ENCODE results near the gene NT5DC3. TPM values are rescaled to one million over a fixed set of nuclear protein-coding genes. Genes with fewer than 3 reads are reported as not detected.

NT5DC3 gene
- total RNA-seq, 2 donors from 2014 or later = 36.0 to 62.4 TPM

DNA sequence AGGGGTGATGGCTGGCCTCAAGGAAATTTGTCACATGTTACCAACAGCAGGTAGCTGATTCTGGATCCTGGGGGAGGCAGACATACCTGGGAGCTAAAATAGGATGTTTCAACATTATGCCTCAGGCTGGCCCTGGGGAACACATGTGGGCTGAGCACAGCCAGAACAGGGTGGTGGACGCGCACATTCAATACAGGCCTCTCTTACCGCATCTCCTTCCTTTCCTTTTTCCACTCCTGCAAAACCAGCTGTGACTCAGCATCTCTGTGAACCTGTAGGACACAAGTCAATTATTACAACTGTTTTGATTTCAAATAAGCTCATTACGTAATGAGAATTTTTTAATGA, 61.0 kb downstream of the NT5DC3 start:
- Histone ChIP-seq H3K27ac (no peak overlapping the region), H3K27me3 (replicated peaks; ENCODE audit: insufficient read depth) (no peaks in the 10 kb centered on the region), H3K9me3 (no peaks in the 10 kb centered on the region), H3K4me3 (no peak overlapping the region), H3K36me3 (peaks cover 58% of the 10 kb centered on the region), H3K4me1 (ENCODE audit: control insufficient read depth in 1 of 2, low read depth in 2 of 2) (no peaks in the 10 kb centered on the region)
- ATAC-seq (ENCODE audit: insufficient number of reproducible peaks, low FRiP score, low read depth) = no peak
- no peak for DNase-seq (ENCODE audit: low spot score)
- TF ChIP-seq, protein P1, sequence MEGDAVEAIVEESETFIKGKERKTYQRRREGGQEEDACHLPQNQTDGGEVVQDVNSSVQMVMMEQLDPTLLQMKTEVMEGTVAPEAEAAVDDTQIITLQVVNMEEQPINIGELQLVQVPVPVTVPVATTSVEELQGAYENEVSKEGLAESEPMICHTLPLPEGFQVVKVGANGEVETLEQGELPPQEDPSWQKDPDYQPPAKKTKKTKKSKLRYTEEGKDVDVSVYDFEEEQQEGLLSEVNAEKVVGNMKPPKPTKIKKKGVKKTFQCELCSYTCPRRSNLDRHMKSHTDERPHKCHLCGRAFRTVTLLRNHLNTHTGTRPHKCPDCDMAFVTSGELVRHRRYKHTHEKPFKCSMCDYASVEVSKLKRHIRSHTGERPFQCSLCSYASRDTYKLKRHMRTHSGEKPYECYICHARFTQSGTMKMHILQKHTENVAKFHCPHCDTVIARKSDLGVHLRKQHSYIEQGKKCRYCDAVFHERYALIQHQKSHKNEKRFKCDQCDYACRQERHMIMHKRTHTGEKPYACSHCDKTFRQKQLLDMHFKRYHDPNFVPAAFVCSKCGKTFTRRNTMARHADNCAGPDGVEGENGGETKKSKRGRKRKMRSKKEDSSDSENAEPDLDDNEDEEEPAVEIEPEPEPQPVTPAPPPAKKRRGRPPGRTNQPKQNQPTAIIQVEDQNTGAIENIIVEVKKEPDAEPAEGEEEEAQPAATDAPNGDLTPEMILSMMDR (IDR thresholded peaks at IDR 0.05) = no peak

DNA sequence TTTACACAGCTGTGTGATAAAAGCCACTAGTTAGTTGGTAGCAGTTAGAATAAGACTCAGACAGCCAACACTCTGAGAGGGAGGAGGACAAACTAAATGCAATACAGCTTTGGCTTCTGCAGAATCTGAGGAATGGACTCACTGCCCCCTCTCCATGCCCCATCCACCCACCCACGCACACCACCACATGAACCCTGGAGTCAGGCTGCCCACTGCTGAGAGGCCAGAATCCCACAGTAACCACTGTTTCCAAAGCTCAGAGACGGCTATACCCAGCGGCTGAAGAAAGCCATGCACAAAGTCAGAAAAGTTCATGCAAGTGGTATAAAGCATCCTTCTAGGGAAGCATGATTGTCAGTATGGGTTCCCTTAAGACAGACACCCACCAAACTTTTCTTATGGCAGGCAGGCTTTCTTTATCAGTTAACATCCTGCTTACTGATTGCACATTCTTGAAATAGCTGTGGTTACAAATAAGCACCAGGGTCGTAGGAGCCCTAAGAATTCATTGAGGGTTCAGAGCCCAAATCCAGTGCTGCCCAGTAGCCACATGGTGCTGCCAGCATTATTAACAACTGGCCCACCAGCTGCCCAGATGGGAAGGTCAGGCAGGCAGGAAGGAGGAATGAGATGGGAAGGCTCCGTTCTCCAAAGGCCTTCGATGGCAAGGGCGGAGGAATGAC, 61.5 kb downstream of the NT5DC3 start:
- TF ChIP-seq, protein P1 (IDR thresholded peaks at IDR 0.05) = no peak
- Histone ChIP-seq H3K27ac (no peak overlapping the region), H3K36me3 (peaks cover 60% of the 10 kb centered on the region)

DNA sequence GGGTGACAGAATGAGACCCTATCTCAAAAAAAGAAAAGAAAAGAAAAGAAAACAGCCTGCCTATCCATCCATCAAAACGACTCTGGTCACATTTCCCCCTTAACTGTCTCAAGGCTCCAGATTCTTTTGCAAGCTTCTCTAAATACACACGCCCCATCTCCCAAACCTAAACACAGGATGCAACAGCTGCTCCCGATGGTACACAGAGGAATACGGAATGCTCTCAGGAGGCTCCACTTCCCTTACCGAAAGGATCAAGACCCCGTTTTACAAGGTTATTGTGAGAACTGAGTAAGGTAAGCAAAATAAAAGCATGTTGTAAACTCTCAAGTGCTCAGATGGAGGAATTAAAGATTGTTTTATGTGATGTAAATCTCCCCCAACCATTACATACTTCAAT, 62.3 kb downstream of the NT5DC3 start:
- Histone ChIP-seq H3K9me3 (no peaks in the 10 kb centered on the region), H3K4me1 (ENCODE audit: control insufficient read depth in 1 of 2, low read depth in 2 of 2) (peaks cover 0 to 6% of the 10 kb centered on the region in 2 donors), H3K27ac (no peak overlapping the region), H3K36me3 (peaks cover 53% of the 10 kb centered on the region), H3K4me3 (no peak overlapping the region), H3K27me3 (replicated peaks; ENCODE audit: insufficient read depth) (no peaks in the 10 kb centered on the region)
- no peak for DNase-seq (ENCODE audit: low spot score)
- no peak for ATAC-seq (ENCODE audit: insufficient number of reproducible peaks, low FRiP score, low read depth)
- TF ChIP-seq, protein P1 (IDR thresholded peaks at IDR 0.05) = no peak

More for the DNA sequence above, 61.5 kb downstream of the NT5DC3 start:
- H3K4me1 ChIP-seq (ENCODE audit: control insufficient read depth in 1 of 2, low read depth in 2 of 2) = no peaks in the 10 kb centered on the region
- H3K27me3 ChIP-seq (replicated peaks; ENCODE audit: insufficient read depth) = no peaks in the 10 kb centered on the region
- no peak overlapping the region for H3K4me3 ChIP-seq
- H3K9me3 ChIP-seq = no peaks in the 10 kb centered on the region
- DNase-seq (ENCODE audit: low spot score) (no peak), ATAC-seq (ENCODE audit: insufficient number of reproducible peaks, low FRiP score, low read depth) (no peak)

DNA sequence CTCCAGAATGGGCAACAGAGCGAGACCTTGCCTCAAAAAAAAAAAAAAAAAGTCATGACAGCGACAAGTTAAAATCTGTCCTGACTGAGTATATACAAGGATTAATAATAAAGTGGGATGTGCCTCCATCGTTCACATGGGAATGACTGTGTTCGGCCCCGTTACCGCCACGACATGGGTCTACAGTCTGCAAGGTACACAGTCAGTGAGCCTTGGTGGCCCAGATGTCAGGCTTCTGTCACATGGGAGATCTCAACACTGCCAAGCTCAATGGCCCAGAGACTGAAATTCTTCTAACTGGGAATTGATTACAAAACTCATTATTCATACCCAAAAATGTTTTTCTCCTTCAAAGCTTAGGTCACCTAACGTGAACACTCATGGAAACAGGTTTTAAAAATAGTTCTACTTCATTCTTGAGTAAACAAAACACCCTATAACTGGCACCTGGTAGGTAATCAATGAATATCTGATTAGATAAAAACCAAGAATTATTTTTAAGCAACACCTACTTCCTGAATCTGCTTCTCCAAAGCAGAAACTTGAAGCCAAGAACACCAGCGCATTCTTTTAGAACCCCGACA, 66.0 kb downstream of the NT5DC3 start:
- no peaks in the 10 kb centered on the region for H3K9me3 ChIP-seq

More for the DNA sequence above, 66.0 kb downstream of the NT5DC3 start:
- Histone ChIP-seq H3K27ac (no peak overlapping the region), H3K4me3 (no peak overlapping the region), H3K4me1 (ENCODE audit: control insufficient read depth in 1 of 2, low read depth in 2 of 2) (peaks cover 8 to 27% of the 10 kb centered on the region in 2 donors), H3K36me3 (peaks cover 54% of the 10 kb centered on the region), H3K27me3 (replicated peaks; ENCODE audit: insufficient read depth) (no peaks in the 10 kb centered on the region)
- ATAC-seq (ENCODE audit: insufficient number of reproducible peaks, low FRiP score, low read depth) = no peak
- no peak for DNase-seq (ENCODE audit: low spot score)
- TF ChIP-seq, protein P1 (IDR thresholded peaks at IDR 0.05) = no peak
